AG09319 (cell line): Measurements from ENCODE around the gene MROH7.

Experiments used
- DNase-seq: peaks from one replicate; pipeline ENCODE4 v3.0.0-alpha.2; 2010; ENCODE audit warnings: low read depth; ENCODE audit errors: extremely low read depth
- CTCF ChIP-seq: IDR thresholded peaks from 2 replicates; pipeline ENCODE4 v1.5.1; 2011; ENCODE audit warnings: low read depth, mild to moderate bottlenecking, inconsistent platforms, low read length, moderate library complexity

MROH7 gene

GRCh38 chr1:54599211-54599823 is 42.3 kb upstream of the MROH7 start:
- no peak for TF ChIP-seq CTCF

GRCh38 chr1:54600947-54601721 is 40.5 kb upstream of the MROH7 start:
- no peak for DNase-seq

More at GRCh38 chr1:54599211-54599823, 42.3 kb upstream of the MROH7 start:
- DNase-seq = no peak

GRCh38 chr1:54601730-54602129 is 39.9 kb upstream of the MROH7 start:
- DNase-seq = no peak
- TF ChIP-seq CTCF = no peak

More at GRCh38 chr1:54600947-54601721, 40.5 kb upstream of the MROH7 start:
- no peak for TF ChIP-seq CTCF

- no peak for DNase-seq
- no peak for TF ChIP-seq CTCF
Measured at GRCh38 chr1:54602554-54602953, 39.0 kb upstream of the MROH7 start.

- TF ChIP-seq CTCF = no peak
- DNase-seq = no peak
Measured at GRCh38 chr1:54603241-54603640, 38.3 kb upstream of the MROH7 start.

GRCh38 chr1:54604051-54604450 is 37.5 kb upstream of the MROH7 start:
- DNase-seq = no peak
- no peak for TF ChIP-seq CTCF
